ENCODE measurements around the gene MAP3K5. TPM values are rescaled to one million over a fixed set of nuclear protein-coding genes. Genes with fewer than 3 reads are reported as not detected.

Gene MAP3K5
- total and polyA plus RNA-seq, 12 donors: 41.9 to 306 (median 215) TPM

DNA sequence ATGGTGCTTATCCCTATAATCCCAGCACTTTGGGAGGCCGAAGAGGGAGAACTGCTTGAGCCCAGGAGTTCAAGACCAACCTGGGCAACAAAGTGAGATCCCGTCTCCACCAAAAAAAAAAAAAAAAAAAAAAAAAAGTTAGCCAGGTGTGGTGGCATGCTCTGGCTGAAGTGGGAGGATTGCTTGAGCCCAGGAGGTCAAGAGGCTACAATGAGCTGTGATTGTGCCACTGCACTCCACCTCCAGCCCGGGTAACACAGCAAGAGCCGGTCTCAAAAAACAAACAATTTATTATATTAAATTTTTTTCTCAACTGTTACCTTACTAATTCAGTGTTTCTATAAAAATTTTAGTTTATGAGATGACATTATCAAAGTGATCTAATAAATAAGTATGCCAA, 156.7 kb downstream of the MAP3K5 start:
- Histone ChIP-seq H3K27ac (no peak overlapping the region), H3K27me3 (no peaks in the 10 kb centered on the region), H3K36me3 (replicated peaks in 1 of 2) (peaks cover 0 to 74% of the 10 kb centered on the region in 2 donors), H3K9me3 (replicated peaks in 1 of 3) (no peaks in the 10 kb centered on the region), H3K4me3 (no peak overlapping the region), H3K4me1 (replicated peaks in 1 of 2) (peaks cover 13 to 16% of the 10 kb centered on the region in 2 donors)
- intact Hi-C loops (cut with DNase I): no loop called here
- WGBS, 4 donors: 94 to 98% (median 97%) methylated on average over 3 to 4 of the region's 4 CpGs
- TF ChIP-seq POLR2A (IDR thresholded peaks at IDR 0.05): no peak
- TF ChIP-seq, protein P1, sequence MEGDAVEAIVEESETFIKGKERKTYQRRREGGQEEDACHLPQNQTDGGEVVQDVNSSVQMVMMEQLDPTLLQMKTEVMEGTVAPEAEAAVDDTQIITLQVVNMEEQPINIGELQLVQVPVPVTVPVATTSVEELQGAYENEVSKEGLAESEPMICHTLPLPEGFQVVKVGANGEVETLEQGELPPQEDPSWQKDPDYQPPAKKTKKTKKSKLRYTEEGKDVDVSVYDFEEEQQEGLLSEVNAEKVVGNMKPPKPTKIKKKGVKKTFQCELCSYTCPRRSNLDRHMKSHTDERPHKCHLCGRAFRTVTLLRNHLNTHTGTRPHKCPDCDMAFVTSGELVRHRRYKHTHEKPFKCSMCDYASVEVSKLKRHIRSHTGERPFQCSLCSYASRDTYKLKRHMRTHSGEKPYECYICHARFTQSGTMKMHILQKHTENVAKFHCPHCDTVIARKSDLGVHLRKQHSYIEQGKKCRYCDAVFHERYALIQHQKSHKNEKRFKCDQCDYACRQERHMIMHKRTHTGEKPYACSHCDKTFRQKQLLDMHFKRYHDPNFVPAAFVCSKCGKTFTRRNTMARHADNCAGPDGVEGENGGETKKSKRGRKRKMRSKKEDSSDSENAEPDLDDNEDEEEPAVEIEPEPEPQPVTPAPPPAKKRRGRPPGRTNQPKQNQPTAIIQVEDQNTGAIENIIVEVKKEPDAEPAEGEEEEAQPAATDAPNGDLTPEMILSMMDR (IDR thresholded peaks at IDR 0.05): no peak
- no peak for DNase-seq

DNA sequence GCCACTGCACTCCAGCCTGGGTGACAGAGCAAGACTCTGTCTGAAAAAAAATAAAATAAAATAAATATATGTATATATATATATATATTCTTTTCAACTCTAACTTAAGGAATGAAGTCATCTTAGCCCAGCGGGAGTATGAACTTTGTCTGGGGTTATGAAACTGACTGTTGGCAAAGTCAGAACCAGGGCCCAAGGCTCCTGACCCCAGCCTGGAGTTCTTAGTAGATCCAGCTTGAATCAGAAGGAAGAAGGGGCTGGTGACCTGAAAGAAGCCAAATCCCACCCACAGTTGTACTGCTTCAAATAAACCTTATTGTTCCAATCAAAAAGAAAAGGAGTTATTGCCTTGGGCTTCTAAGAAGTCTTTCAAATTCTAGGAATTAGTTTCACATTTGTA, 158.9 kb downstream of the MAP3K5 start:
- Histone ChIP-seq H3K9me3 (replicated peaks in 1 of 3) (no peaks in the 10 kb centered on the region), H3K36me3 (replicated peaks in 1 of 2) (peaks cover 0 to 76% of the 10 kb centered on the region in 2 donors), H3K27ac (peak overlapping the region in 1 of 5 donors; percentile 22), H3K4me3 (no peak overlapping the region), H3K4me1 (replicated peaks in 1 of 2) (peaks cover 13 to 24% of the 10 kb centered on the region in 2 donors), H3K27me3 (no peaks in the 10 kb centered on the region)
- 54 to 80% (median 63%) methylated on average over 1 of the region's 1 CpG for WGBS, 4 donors
- TF ChIP-seq POLR2A (IDR thresholded peaks at IDR 0.05): no peak
- TF ChIP-seq, protein P1 (IDR thresholded peaks at IDR 0.05): no peak
- peak in 1 of 7 donors; percentile 51 for DNase-seq
- intact Hi-C loops (cut with DNase I): no loop called here

DNA sequence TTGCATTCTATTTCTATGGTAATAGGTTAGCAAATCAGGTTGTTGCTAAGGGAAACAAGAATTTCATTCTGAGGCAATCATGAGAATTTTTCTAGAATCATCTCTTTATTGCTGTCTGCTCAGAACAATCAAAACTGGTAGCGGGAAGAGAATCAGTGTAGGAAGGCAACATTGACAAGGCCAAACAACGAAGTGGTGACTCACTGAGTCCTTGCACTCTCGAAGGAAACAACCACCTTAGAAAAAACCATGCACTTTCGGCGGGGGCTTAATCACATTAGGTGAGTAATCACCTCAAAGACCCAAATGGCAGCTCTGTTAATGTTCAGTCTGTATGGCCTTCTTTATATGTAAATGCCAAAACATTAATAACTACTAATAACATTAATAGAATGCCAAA, 163.3 kb downstream of the MAP3K5 start:
- DNase-seq: peak in 4 of 7 donors; percentile 56 to 73 (median 61)
- TF ChIP-seq, protein P1 (IDR thresholded peaks at IDR 0.05): no peak
- no peak for TF ChIP-seq POLR2A (IDR thresholded peaks at IDR 0.05)
- peak overlapping the region in 3 of 5 donors; percentile 15 to 69 (median 38) for H3K27ac ChIP-seq
- intact Hi-C loops (cut with DNase I): no loop called here
- no peaks in the 10 kb centered on the region for H3K9me3 ChIP-seq (replicated peaks in 1 of 3)
- H3K4me3 ChIP-seq: no peak overlapping the region
- 42 to 63% (median 52%) methylated on average over 5 of the region's 5 CpGs for WGBS, 4 donors
- H3K27me3 ChIP-seq: no peaks in the 10 kb centered on the region
- peaks cover 0 to 41% of the 10 kb centered on the region in 2 donors for H3K36me3 ChIP-seq (replicated peaks in 1 of 2)
- H3K4me1 ChIP-seq (replicated peaks in 1 of 2): peaks cover 25 to 35% of the 10 kb centered on the region in 2 donors

DNA sequence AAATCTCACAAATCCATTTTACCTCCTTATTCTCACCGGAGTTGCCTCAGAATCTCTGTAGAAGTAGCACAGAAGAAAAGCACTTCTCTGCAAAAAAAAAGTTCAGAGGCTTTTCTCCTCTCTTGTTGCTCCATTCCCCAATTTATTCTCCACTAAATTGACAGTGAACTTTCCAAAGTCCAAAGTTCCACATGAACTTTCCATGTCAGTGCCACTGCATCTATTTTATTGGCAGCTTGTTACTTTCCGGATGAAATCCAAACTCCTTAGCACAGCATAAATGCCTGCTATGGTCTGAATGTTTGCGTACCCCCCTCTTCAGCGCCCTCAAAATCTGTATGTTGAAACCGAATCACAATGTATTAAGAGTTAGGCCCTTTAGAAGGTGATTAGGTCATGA, 165.1 kb downstream of the MAP3K5 start:
- Histone ChIP-seq H3K27me3 (no peaks in the 10 kb centered on the region), H3K36me3 (replicated peaks in 1 of 2) (peaks cover 0 to 30% of the 10 kb centered on the region in 2 donors), H3K27ac (no peak overlapping the region), H3K4me3 (no peak overlapping the region), H3K9me3 (replicated peaks in 1 of 3) (no peaks in the 10 kb centered on the region), H3K4me1 (replicated peaks in 1 of 2) (peaks cover 31 to 46% of the 10 kb centered on the region in 2 donors)
- intact Hi-C loops (cut with DNase I): no loop called here
- 96 to 98% (median 97%) methylated on average over 5 of the region's 5 CpGs for WGBS, 4 donors
- TF ChIP-seq, protein P1 (IDR thresholded peaks at IDR 0.05): no peak
- no peak for TF ChIP-seq POLR2A (IDR thresholded peaks at IDR 0.05)
- DNase-seq: no peak

All from adrenal gland (tissue), 12 donors.